ENCODE data around the gene RNASE11.

DNA sequence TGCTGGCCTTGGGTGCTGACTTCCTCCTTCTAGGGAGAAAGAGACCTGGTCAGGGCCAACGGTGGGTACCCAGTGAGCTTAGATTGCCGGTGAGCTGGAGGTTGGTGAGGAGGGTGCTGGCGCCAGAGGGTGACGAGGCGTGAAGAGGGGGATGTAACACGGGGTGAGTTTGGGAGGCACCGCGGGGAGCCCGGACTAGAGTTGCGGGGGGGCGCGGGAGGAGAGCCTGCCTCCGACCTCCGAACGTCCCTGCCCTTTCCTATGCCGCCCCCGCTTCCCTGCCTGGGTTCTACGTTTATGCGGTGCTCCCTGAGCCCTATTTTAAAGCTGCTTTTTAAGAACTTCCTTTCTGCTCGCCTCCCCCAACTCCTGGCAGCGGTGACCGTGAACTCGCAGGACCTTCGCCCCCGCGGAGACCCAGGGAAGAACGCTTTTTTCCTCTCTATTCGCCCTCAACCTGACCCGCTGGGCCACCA, 35.1 kb upstream of the RNASE11 start:
- TF ChIP-seq, protein P1, sequence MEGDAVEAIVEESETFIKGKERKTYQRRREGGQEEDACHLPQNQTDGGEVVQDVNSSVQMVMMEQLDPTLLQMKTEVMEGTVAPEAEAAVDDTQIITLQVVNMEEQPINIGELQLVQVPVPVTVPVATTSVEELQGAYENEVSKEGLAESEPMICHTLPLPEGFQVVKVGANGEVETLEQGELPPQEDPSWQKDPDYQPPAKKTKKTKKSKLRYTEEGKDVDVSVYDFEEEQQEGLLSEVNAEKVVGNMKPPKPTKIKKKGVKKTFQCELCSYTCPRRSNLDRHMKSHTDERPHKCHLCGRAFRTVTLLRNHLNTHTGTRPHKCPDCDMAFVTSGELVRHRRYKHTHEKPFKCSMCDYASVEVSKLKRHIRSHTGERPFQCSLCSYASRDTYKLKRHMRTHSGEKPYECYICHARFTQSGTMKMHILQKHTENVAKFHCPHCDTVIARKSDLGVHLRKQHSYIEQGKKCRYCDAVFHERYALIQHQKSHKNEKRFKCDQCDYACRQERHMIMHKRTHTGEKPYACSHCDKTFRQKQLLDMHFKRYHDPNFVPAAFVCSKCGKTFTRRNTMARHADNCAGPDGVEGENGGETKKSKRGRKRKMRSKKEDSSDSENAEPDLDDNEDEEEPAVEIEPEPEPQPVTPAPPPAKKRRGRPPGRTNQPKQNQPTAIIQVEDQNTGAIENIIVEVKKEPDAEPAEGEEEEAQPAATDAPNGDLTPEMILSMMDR (IDR thresholded peaks at IDR 0.05; ENCODE audit: insufficient read depth, low read length): no peak
- TF ChIP-seq, protein P2, sequence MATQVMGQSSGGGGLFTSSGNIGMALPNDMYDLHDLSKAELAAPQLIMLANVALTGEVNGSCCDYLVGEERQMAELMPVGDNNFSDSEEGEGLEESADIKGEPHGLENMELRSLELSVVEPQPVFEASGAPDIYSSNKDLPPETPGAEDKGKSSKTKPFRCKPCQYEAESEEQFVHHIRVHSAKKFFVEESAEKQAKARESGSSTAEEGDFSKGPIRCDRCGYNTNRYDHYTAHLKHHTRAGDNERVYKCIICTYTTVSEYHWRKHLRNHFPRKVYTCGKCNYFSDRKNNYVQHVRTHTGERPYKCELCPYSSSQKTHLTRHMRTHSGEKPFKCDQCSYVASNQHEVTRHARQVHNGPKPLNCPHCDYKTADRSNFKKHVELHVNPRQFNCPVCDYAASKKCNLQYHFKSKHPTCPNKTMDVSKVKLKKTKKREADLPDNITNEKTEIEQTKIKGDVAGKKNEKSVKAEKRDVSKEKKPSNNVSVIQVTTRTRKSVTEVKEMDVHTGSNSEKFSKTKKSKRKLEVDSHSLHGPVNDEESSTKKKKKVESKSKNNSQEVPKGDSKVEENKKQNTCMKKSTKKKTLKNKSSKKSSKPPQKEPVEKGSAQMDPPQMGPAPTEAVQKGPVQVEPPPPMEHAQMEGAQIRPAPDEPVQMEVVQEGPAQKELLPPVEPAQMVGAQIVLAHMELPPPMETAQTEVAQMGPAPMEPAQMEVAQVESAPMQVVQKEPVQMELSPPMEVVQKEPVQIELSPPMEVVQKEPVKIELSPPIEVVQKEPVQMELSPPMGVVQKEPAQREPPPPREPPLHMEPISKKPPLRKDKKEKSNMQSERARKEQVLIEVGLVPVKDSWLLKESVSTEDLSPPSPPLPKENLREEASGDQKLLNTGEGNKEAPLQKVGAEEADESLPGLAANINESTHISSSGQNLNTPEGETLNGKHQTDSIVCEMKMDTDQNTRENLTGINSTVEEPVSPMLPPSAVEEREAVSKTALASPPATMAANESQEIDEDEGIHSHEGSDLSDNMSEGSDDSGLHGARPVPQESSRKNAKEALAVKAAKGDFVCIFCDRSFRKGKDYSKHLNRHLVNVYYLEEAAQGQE (IDR thresholded peaks at IDR 0.05; ENCODE audit: insufficient replicate concordance, low read depth): no peak
- no peak for TF ChIP-seq POLR2AphosphoS5 (IDR thresholded peaks at IDR 0.05; ENCODE audit: low read depth)

All from HL-60 (cell line).